GM12801 (cell line): ENCODE measurements around the gene STIP1.

ENCODE experiments used
- TF ChIP-seq, protein P1 (sequence below): IDR thresholded peaks from one replicate; pipeline ENCODE4 v1.5.1; 2011; ENCODE audit warnings: control low read depth; ENCODE audit not compliant: insufficient read length; ENCODE audit errors: extremely low read depth

Gene STIP1

DNA sequence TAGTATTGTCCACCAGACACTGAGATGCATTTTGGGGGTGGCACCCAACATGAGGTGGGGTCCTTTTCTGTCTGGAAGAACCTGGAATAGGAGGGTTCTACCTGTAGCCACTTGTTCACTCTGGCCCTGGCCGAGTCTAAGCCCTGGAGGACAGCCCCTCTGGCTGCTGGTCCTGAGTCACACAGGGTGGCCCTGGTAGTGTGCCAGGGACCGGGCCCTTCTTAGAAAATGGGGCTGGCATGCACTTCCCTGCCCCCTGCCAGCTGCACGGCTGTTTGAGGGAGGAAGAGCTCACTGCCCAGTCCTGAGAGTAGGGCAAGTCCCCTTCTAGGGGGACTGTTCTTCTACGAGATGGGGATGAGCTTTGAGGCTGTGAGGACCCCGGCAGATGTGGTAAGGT, 67.5 kb downstream of the STIP1 start:
- TF ChIP-seq, protein P1, sequence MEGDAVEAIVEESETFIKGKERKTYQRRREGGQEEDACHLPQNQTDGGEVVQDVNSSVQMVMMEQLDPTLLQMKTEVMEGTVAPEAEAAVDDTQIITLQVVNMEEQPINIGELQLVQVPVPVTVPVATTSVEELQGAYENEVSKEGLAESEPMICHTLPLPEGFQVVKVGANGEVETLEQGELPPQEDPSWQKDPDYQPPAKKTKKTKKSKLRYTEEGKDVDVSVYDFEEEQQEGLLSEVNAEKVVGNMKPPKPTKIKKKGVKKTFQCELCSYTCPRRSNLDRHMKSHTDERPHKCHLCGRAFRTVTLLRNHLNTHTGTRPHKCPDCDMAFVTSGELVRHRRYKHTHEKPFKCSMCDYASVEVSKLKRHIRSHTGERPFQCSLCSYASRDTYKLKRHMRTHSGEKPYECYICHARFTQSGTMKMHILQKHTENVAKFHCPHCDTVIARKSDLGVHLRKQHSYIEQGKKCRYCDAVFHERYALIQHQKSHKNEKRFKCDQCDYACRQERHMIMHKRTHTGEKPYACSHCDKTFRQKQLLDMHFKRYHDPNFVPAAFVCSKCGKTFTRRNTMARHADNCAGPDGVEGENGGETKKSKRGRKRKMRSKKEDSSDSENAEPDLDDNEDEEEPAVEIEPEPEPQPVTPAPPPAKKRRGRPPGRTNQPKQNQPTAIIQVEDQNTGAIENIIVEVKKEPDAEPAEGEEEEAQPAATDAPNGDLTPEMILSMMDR: no peak
